ENCODE data around the gene AGMO. TPM values are rescaled to one million over a fixed set of nuclear protein-coding genes. Genes with fewer than 3 reads are reported as not detected.

Gene AGMO
- total RNA-seq, 2 donors from 2014 or later, result not detected

DNA sequence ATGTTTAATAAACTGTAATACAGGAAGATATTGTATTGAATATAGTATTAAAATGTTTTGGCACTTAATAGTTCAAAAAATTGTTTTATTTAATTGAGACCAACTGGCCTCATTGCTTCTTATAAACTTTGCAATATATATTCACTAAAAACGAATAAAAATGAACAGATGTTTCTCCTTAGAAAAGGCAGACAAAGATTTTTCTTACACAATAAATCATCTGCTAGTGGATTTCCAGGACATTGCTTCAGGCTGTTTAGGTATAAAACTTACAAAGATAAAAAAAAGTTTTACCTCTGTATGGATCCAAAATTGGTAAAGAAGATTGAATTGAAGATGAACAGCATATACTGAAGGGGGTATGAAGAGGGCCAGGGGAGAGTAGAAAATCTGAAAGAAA, 143.6 kb downstream of the AGMO start:
- Mint-ChIP-seq H3K27ac (no peak overlapping the region), H3K27me3 (ENCODE audit: low read depth) (no peaks in the 10 kb centered on the region), H3K36me3 (ENCODE audit: insufficient read depth in 2 of 2) (peaks cover 2% of the 10 kb centered on the region in 2 donors), H3K4me1 (ENCODE audit: low read depth) (no peaks in the 10 kb centered on the region), H3K4me3 (no peak overlapping the region), H3K9me3 (peaks cover 11% of the 10 kb centered on the region in 2 donors)
- no peak for ATAC-seq (replicated peaks in 1 of 2)
- DNase-seq, result no peak

DNA sequence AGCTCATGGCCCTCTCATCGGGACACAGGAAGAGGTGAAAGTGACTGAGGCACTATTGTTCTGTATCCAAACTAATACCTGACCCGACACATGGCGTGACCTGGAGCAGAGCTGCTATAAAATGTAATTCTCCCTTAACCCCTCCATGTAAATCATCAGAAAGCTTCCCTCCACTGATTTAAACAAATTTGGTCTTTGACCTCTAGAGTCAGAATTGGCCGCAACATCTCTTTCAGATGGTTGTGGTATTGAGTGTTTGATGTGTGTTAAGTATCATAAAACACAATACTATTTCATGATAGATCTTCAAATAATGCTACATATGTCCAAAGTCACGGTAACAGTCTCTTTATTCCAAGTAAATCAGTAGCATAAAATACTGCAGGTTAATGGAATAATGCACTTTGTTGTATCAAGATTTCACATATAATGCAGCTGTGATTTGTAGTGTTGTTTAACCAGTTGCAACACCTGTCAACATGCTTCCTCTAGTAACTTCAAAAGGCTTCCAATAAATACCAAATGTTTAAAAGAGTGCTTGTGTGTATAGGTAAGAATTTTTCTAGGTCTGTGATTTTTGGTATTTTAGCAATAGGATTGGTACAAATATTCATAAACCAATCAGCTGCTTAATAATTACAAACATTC, 144.3 kb downstream of the AGMO start:
- H3K4me3 Mint-ChIP-seq, result no peak overlapping the region
- no peak overlapping the region for H3K27ac Mint-ChIP-seq
- no peaks in the 10 kb centered on the region for H3K27me3 Mint-ChIP-seq (ENCODE audit: low read depth)
- DNase-seq, result no peak
- no peaks in the 10 kb centered on the region for H3K4me1 Mint-ChIP-seq (ENCODE audit: low read depth)
- peaks cover 10 to 11% of the 10 kb centered on the region in 2 donors for H3K9me3 Mint-ChIP-seq
- H3K36me3 Mint-ChIP-seq (ENCODE audit: insufficient read depth in 2 of 2), result peaks cover 2% of the 10 kb centered on the region in 2 donors
- no peak for ATAC-seq (replicated peaks in 1 of 2)

DNA sequence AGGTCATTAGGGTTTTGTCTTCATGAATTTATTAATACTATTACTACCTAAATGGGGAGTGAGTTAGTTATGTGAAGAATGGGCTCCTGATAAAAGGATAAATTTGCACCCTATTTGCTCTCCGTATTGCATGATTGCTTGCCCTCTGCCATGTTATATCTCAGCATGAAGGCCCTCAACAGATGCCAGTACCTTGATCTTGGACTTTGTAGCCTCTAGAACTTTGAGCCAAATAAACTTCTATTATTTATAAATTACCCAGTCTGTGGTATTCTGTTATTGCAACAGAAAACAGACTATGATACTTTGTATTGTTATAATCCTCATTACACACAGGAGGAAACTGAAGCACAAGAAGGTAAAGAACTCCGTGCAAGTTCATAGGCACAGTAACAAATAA, 150.8 kb downstream of the AGMO start:
- Mint-ChIP-seq H3K27me3 (ENCODE audit: low read depth) (no peaks in the 10 kb centered on the region), H3K9me3 (peaks cover 2 to 4% of the 10 kb centered on the region in 2 donors), H3K36me3 (ENCODE audit: insufficient read depth in 2 of 2) (peaks cover 2% of the 10 kb centered on the region in 2 donors), H3K4me1 (ENCODE audit: low read depth) (no peaks in the 10 kb centered on the region), H3K4me3 (no peak overlapping the region), H3K27ac (no peak overlapping the region)
- no peak for ATAC-seq (replicated peaks in 1 of 2)
- DNase-seq, result no peak

DNA sequence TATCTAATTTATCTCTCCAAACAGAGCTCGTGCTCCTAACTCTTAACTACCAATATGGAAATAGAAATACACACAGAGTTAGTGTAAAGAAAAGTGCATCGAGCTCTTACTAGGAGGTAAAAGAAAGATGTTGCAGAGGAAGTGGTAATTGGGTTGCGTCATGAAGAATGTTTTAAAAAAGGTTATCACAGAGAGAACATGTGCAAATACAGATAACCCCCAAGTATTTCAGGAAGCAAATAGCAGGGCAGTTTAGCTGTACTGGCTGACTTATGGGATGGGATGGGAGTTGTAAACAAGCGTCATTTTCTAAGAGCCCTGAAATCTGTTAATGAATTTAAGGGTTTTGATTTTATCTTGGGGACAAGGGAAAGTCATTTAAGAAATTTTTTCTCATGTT, 153.9 kb downstream of the AGMO start:
- Mint-ChIP-seq H3K36me3 (ENCODE audit: insufficient read depth in 2 of 2) (no peaks in the 10 kb centered on the region), H3K4me1 (ENCODE audit: low read depth) (no peaks in the 10 kb centered on the region), H3K9me3 (peaks cover 0 to 3% of the 10 kb centered on the region in 2 donors), H3K27ac (no peak overlapping the region), H3K27me3 (ENCODE audit: low read depth) (no peaks in the 10 kb centered on the region), H3K4me3 (no peak overlapping the region)
- DNase-seq (no peak), ATAC-seq (replicated peaks in 1 of 2) (no peak)

DNA sequence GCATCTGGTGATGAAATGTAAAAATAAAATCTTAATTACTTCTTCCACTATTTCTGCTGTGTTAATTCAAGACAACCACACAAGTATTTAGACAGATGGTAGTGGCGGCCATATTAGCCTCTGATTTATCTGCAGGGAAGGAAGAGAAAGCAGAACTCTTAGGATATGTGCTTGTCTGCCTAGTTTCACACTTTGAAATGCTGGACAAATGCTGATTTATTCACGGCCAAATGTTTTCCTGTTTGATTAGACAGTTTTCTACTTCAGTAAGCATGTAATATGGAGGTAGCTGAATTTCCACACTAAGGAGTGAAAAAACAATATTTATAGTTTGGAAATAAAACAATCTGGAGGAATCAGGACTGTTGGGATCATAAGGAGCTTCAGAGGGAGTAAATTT, 158.1 kb downstream of the AGMO start:
- H3K36me3 Mint-ChIP-seq (ENCODE audit: insufficient read depth in 2 of 2), result no peaks in the 10 kb centered on the region
- no peaks in the 10 kb centered on the region for H3K27me3 Mint-ChIP-seq (ENCODE audit: low read depth)
- H3K27ac Mint-ChIP-seq, result no peak overlapping the region
- no peaks in the 10 kb centered on the region for H3K4me1 Mint-ChIP-seq (ENCODE audit: low read depth)
- no peak overlapping the region for H3K4me3 Mint-ChIP-seq
- ATAC-seq (replicated peaks in 1 of 2) (no peak), DNase-seq (no peak)
- peaks cover 0 to 2% of the 10 kb centered on the region in 2 donors for H3K9me3 Mint-ChIP-seq

DNA sequence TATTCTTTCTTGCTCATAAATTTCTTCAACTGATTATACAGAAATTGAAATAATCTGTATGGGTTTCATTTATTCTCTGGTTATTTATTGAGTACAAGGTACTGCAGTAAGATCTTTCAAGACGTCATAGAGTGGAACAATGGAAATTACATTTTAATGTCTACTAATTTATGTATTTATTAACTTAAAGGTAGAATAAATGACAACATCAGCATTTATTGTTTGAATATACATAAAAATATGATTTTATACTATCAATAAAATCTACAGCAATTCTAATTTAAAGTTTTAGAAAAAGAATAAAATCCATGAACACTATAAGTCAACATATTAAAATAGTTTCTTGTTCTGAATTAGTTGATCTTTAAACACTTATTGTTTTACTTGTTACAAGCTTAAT, 158.5 kb downstream of the AGMO start:
- no peak for DNase-seq
- no peaks in the 10 kb centered on the region for H3K4me1 Mint-ChIP-seq (ENCODE audit: low read depth)
- no peaks in the 10 kb centered on the region for H3K27me3 Mint-ChIP-seq (ENCODE audit: low read depth)
- no peak for ATAC-seq (replicated peaks in 1 of 2)
- H3K36me3 Mint-ChIP-seq (ENCODE audit: insufficient read depth in 2 of 2), result no peaks in the 10 kb centered on the region
- no peak overlapping the region for H3K27ac Mint-ChIP-seq
- H3K9me3 Mint-ChIP-seq, result no peaks in the 10 kb centered on the region
- H3K4me3 Mint-ChIP-seq, result no peak overlapping the region

DNA sequence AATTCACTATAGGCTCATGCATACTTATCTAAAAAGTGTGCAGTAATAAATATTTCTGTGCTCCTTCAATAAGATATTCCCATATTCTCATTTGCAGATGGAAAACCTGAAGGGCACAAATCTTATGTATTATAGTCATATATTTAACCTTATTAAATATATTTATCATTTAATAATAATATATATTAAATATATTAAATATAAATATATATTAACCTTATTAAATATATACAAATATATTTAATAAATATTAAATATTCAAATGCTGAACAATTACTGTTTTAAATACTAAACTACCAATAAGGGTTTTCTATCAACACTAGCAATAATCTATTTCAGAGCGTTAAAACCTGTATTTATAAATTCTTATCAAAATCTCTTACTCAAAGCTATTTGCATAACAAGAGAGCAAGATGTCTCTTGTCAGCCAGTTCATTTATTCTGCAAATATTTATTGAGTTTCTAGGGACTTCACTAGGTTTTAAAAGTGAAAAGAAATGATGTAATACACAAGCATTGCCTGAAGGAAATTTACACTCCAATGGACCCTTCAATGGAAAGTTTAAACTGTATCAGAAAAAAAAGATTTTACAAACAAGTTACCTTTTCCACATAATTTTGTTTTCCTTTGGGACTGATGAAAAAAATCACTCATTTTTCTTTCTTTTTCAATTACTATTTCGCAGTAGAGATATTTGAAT, 159.2 kb downstream of the AGMO start:
- ATAC-seq (replicated peaks in 1 of 2), result no peak
- Mint-ChIP-seq H3K27me3 (ENCODE audit: low read depth) (no peaks in the 10 kb centered on the region), H3K4me3 (no peak overlapping the region), H3K36me3 (ENCODE audit: insufficient read depth in 2 of 2) (peaks cover 0 to under 1% of the 10 kb centered on the region in 2 donors), H3K9me3 (peaks cover 0 to 2% of the 10 kb centered on the region in 2 donors), H3K4me1 (ENCODE audit: low read depth) (no peaks in the 10 kb centered on the region), H3K27ac (no peak overlapping the region)
- no peak for DNase-seq

DNA sequence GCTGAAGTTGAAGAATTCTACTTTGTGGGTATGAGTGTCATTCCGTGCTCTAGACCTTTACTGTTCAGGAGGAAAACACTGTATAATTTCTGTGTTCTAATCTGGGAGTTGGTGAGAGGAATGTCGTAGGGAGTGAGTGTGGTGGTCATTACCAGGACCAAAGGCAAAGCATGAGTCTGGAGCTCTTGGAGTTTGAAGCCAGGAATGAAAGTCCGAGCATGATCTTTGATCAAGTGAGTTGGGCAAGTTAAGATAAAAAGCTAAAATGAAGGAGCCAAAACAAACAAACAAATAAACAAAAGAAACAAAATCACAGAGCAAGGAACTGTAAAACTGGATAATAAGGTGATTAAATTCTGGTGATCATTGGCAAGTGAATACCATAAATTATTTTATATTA, 161.4 kb downstream of the AGMO start:
- Mint-ChIP-seq H3K4me3 (no peak overlapping the region), H3K27me3 (ENCODE audit: low read depth) (no peaks in the 10 kb centered on the region), H3K4me1 (ENCODE audit: low read depth) (no peaks in the 10 kb centered on the region), H3K36me3 (ENCODE audit: insufficient read depth in 2 of 2) (peaks cover 2 to 7% of the 10 kb centered on the region in 2 donors), H3K27ac (no peak overlapping the region), H3K9me3 (peaks cover 2 to 8% of the 10 kb centered on the region in 2 donors)
- ATAC-seq (replicated peaks in 1 of 2) (no peak), DNase-seq (no peak)

DNA sequence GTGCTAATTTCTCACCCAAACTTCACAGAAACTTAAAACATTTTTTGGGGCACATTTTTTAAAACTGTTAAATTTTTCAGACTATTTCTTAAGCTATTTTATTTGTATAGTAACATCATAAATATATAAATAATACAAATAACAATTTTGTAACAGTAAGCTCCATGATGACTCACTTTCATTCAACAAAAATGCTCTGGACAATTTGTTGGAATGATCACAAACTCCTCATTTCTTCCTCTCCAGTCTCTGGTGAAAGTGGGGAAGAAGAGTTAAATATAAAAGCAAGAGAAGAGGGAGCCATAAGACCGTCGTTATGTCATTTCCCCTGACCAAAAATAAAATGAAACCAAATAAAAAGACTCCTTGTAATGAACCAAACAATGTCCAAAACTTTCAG, 162.4 kb downstream of the AGMO start:
- peaks cover 2 to 7% of the 10 kb centered on the region in 2 donors for H3K36me3 Mint-ChIP-seq (ENCODE audit: insufficient read depth in 2 of 2)

DNA sequence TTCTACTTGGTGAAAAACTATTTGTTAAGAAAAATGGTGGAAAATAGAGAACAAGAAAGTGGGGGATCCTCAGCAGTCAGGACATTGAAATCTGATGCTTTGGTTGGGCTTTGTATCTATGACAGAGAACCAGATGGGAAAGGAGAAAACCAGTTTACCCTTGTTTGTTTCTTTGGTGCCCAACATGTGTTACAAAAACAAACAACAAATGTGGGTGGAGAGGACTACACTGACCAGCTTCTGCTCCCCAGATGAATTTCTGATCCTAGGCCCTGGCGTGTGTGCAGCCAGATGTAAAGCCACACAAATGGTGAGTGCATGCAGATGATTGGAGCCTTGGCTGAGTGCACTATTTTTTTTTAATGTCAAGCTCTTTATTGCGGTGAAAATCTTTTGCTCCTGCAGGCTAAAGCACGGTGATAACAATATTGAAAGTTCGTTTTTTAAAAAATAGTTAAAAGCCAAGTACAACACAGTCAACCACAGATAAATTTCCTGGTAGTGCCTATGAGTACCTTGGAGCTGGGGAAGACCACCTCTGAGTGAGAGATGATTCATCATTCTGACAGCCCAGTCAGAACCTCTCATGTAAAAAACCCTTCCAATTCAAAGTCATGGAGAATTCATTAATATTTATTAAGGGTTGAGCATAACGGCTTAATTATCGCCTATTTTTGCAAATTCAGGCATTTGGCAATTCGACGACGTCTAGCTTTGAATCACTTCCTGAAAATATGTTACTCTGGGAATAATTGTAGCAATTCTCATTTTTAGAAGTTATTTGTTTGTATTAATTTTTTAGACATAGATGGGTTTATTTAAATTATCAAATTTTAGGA, 163.7 kb downstream of the AGMO start:
- no peak for ATAC-seq (replicated peaks in 1 of 2)
- no peak overlapping the region for H3K27ac Mint-ChIP-seq
- peaks cover 2 to 11% of the 10 kb centered on the region in 2 donors for H3K9me3 Mint-ChIP-seq
- no peak for DNase-seq
- no peaks in the 10 kb centered on the region for H3K27me3 Mint-ChIP-seq (ENCODE audit: low read depth)
- peaks cover 2 to 7% of the 10 kb centered on the region in 2 donors for H3K36me3 Mint-ChIP-seq (ENCODE audit: insufficient read depth in 2 of 2)
- no peaks in the 10 kb centered on the region for H3K4me1 Mint-ChIP-seq (ENCODE audit: low read depth)
- H3K4me3 Mint-ChIP-seq, result no peak overlapping the region

More for the DNA sequence above, 162.4 kb downstream of the AGMO start:
- peaks cover 2 to 10% of the 10 kb centered on the region in 2 donors for H3K9me3 Mint-ChIP-seq
- no peak overlapping the region for H3K27ac Mint-ChIP-seq
- no peaks in the 10 kb centered on the region for H3K4me1 Mint-ChIP-seq (ENCODE audit: low read depth)
- DNase-seq (no peak), ATAC-seq (replicated peaks in 1 of 2) (no peak)
- no peak overlapping the region for H3K4me3 Mint-ChIP-seq
- no peaks in the 10 kb centered on the region for H3K27me3 Mint-ChIP-seq (ENCODE audit: low read depth)

DNA sequence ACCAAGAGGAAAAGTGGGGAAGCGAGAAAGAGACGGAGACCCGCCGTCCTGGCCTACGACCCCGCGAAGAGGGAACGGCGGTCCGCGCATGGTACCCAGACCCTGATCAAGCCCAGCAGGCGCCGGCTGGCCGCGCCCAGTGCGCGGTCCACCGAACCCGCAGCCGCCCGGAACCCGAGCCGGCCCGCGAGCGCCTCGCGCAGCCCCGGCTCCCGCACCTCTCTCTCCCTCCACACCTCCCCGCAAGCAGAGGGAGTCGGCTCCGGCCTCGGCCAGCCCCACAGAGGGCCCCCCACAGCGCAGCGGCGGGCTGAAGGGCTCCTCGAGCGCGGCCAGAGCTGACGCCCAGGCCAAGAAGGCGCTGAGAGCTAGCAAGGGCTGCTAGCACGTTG, 164.7 kb downstream of the AGMO start:
- Mint-ChIP-seq H3K27ac (no peak overlapping the region), H3K27me3 (ENCODE audit: low read depth) (no peaks in the 10 kb centered on the region), H3K4me1 (ENCODE audit: low read depth) (no peaks in the 10 kb centered on the region), H3K36me3 (ENCODE audit: insufficient read depth in 2 of 2) (peaks cover 2 to 7% of the 10 kb centered on the region in 2 donors), H3K9me3 (peaks cover 2 to 11% of the 10 kb centered on the region in 2 donors), H3K4me3 (no peak overlapping the region)
- DNase-seq (no peak), ATAC-seq (replicated peaks in 1 of 2) (no peak)

DNA sequence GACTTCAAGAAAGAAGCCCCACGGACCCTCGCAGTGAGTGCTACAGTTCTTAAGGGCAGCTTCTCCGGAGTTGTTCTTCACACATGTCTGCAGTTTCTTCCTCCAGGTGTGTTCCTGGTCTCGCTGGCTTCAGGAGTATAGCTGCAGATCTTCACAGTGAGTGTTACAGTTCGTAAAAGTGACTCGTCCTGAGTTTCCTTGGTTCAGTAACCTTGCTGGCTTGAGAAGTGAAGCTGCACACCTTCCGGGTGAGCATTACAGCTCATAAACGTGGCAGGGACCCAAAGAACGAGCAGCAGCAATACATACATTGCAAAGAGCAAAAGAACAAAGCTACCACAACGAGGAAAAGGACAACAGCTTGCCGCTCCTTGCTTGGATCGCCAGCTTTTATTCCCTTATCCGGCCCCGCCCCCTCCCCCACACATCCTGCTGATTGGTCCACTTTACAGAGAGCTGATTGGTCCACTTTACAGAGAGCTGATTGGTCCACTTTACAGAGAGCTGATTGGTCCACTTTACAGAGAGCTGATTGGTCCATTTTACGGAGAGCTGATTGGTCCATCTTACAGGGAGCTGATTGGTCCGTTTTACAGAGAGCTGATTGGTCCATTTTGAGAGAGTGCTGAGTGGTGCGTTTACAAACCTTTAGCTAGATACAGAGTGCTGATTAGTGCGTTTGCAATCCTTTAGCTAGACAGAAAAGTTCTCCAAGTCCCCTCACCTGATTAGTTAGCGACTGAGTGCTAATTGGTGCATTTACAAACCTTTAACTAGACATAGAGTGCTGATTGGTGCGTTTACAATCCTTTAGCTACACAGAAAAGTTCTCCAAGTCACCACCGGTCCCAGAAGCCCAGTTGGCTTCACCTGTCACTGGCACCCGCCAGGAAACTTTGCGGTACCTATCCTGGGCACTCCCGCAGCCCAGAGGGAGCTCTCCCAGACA, 165.3 kb downstream of the AGMO start:
- Mint-ChIP-seq H3K36me3 (ENCODE audit: insufficient read depth in 2 of 2) (peaks cover 2 to 7% of the 10 kb centered on the region in 2 donors), H3K27ac (no peak overlapping the region), H3K4me1 (ENCODE audit: low read depth) (no peaks in the 10 kb centered on the region), H3K27me3 (ENCODE audit: low read depth) (no peaks in the 10 kb centered on the region), H3K4me3 (no peak overlapping the region), H3K9me3 (peaks cover 2 to 11% of the 10 kb centered on the region in 2 donors)
- DNase-seq (no peak), ATAC-seq (replicated peaks in 1 of 2) (no peak)

Data from activated T-cell treated with anti-CD3 and anti-CD28 coated beads, Interleukin-2, amount 50 U/mL, for 72 hours (primary cell).